Coronary artery (tissue), 2 donors: ENCODE results near the gene ALDH3A1.

Experiments
- DNase-seq: peaks from one replicate; pipeline ENCODE4 v3.0.0-alpha.2; 2017; ENCODE audit warnings: low spot score
- H3K27ac ChIP-seq, 2 donors: fragments of 200-600 bp; sonication (generic); one replicate each; pipeline ENCODE4 v1.5.1; 2016 to 2019
- H3K4me3 ChIP-seq: fragments of 200-600 bp; sonication (generic); 2 replicates; pipeline ENCODE4 v1.5.1; 2016; ENCODE audit warnings: mild to moderate bottlenecking, moderate library complexity
- TF ChIP-seq, protein P1 (sequence below): fragments of 200-600 bp; sonication (generic); IDR thresholded peaks from one replicate; pipeline ENCODE4 v1.5.1; 2019; ENCODE audit warnings: antibody characterized with exemption

The ALDH3A1 gene

DNA sequence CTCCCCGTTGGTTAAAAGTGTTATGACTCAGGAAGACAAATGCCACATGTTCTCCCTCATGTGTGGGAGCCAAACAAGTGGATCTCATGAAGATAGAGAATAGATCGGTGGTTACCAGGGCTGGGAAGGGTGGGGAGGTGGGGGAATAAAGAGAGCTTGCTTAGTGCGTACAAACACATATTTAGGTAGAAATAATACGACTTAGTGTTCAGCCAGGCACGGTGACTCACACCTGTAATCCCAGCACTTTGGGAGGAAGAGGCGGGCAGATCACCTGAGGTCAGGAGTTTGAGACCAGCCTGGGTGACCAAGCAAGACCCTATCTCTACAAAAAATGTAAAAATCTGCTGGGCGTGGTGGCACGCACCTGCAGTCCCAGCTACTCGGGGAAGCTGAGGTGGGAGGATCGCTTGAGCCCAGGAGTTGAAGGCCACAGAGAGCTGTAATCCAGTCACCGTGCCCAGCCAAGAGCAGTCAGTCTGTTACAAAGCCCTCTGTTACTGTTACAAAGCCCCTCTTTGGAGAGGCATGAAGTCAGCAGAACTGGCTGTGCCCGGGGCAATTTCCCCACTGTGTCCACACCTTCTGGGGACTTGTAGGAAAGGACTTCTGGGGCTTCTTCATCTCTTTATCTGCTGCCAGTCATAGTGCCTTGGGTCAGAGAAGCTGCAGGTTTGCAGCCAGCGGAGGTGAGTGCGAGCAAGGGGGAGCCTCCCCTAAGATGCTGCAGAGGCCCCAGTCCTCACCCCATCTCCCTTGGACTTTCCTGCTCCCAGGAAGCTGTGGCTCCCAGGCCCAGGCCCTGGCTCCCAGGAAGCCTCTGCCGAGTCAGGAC is 4.3 kb upstream of the ALDH3A1 start:
- DNase-seq: no peak
- Histone ChIP-seq H3K27ac (peak overlapping the region; percentile 89 to 92), H3K4me3 (no peak overlapping the region)

DNA sequence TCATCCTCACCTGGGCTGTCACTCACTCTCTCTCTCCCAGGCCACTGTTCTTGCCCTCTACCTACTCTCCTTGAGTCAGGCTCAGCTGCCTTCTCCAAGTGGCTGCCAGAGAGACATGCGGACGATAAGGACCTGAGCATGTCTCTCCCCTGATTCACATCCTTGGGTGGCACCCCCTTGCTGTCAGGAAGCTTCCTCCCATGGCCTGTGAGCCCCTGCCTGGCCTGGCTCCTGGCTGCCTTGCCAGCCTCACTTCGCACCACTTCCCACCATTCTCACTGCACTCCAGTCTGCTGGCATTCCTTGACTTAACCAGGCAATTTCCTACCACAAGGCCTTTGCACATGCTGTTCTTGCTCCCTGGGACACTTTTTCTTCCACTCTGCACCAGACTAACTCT is 2.7 kb upstream of the ALDH3A1 start:
- no peak overlapping the region for H3K4me3 ChIP-seq
- H3K27ac ChIP-seq: no peak overlapping the region
- DNase-seq: no peak
- TF ChIP-seq, protein P1, sequence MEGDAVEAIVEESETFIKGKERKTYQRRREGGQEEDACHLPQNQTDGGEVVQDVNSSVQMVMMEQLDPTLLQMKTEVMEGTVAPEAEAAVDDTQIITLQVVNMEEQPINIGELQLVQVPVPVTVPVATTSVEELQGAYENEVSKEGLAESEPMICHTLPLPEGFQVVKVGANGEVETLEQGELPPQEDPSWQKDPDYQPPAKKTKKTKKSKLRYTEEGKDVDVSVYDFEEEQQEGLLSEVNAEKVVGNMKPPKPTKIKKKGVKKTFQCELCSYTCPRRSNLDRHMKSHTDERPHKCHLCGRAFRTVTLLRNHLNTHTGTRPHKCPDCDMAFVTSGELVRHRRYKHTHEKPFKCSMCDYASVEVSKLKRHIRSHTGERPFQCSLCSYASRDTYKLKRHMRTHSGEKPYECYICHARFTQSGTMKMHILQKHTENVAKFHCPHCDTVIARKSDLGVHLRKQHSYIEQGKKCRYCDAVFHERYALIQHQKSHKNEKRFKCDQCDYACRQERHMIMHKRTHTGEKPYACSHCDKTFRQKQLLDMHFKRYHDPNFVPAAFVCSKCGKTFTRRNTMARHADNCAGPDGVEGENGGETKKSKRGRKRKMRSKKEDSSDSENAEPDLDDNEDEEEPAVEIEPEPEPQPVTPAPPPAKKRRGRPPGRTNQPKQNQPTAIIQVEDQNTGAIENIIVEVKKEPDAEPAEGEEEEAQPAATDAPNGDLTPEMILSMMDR: no peak

More for the DNA sequence above, 4.3 kb upstream of the ALDH3A1 start:
- TF ChIP-seq, protein P1: no peak

DNA sequence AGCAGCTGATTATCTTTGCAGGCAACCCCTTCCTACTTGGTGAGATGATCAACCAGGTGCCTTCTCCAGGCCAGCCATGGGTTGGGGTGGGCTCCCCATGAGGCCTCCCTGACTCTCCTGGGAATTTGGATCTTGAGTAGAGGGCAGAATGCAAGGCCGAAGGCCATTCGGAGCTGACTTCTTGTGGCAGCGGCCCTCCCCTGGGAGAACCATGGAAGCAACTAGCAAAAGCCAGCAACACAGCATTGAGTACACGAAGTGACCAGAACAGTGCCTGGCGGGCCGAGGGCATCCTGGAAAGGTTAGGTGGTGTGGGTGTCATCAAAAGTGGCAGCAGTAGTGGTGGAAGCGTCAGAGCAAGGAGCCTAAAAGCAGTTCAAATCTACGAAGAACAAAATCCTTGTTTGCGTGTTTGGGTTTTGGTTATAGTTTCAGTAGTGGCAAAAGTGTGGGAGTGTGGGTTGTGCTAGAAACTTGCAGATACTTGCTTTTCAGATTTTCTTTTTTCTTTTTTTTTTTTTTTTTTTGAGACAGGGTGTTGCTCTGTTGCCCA is 2.0 kb upstream of the ALDH3A1 start:
- H3K27ac ChIP-seq: no peak overlapping the region
- no peak for DNase-seq
- TF ChIP-seq, protein P1: no peak
- no peak overlapping the region for H3K4me3 ChIP-seq

DNA sequence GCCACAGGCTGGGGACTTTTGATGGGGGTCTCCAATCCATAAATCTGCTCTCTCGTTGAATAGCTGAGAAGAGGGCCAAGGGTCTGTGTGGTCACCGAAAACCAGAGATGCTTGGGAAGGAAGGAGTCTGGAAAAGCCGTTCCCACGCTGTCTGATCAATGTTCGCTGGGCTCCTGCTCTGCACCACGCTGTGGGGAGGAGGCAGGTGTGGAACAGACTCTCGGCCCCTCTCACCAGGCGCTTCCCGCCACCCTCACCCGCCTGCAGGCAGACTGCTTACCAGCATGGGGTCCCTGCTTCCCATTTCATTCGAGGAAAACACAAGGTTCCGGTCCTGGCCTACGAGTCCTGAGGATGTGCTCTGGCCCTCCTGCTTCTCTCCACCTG is 702 bp upstream of the ALDH3A1 start:
- no peak overlapping the region for H3K4me3 ChIP-seq
- no peak for DNase-seq
- H3K27ac ChIP-seq: no peak overlapping the region
- TF ChIP-seq, protein P1: no peak

DNA sequence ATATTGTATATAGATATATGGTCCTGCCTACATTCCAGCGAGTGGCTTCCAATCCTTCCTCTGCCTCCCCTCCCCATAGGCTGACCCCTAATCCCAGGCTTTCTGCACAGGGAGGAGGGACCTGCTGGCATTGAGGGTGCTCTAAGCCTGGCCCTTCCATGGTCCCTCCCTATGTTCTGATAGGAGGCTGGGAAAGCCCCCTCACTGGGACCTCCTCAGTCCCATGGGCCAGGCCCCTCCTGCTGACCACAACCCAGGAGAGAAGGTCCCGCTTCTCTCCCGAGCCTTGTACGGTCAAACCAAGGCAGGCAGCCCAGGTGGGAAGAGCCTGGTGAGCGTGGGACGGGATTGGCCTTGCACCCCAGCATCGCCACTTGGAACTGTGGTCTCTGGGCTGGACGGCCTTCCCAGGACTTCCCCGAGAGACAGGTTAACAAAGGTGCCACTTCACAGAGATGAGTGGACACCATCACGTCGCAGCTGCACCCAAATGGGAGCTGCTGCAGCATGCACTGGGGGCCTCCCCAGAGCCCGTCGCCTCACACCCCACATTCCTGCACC is 859 bp downstream of the ALDH3A1 start:
- Histone ChIP-seq H3K27ac (no peak overlapping the region), H3K4me3 (no peak overlapping the region)
- DNase-seq: no peak
- TF ChIP-seq, protein P1: no peak

DNA sequence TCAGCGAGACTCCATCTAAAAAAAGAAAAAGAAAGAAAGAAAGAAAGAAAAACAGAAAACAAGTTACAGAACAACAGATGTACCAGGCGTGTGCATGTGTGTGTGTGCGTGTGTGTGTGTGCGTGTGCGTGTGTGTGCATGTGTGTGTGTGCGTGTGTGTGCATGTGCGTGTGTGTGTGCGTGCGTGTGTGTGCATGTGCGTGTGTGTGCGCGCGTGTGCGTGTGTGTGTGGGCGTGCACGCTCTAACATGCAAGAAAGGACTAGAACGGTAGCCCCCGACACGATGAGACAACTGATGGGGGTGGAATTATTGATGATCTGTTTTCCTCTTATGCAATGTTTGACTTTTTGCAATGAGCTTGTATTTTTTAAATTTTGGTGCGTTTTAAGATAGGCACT is 1.6 kb downstream of the ALDH3A1 start:
- Histone ChIP-seq H3K27ac (no peak overlapping the region), H3K4me3 (no peak overlapping the region)
- no peak for DNase-seq
- TF ChIP-seq, protein P1: no peak
